Inflammatory macrophage (primary cell): ENCODE measurements around the gene ARID1B.
A peak's percentile ranks its signal among the peaks of the same experiment; 100 is the strongest.

Experiments
- DNase-seq, 2 donors: peaks; one replicate each; pipeline ENCODE4 v3.0.0-alpha.2; 2020 to 2022

ARID1B gene

GRCh38 chr6:156826290-156826955 is 49.2 kb downstream of the ARID1B start:
- no peak for DNase-seq

GRCh38 chr6:156827382-156827781 is 50.2 kb downstream of the ARID1B start:
- DNase-seq, result no peak

- peak; percentile 41 to 45 for DNase-seq
These were observed 51.1 kb downstream of the ARID1B start for GRCh38 chr6:156828280-156828703.

GRCh38 chr6:156830126-156830525 is 52.9 kb downstream of the ARID1B start:
- DNase-seq, result no peak

GRCh38 chr6:156832231-156832647 is 55.1 kb downstream of the ARID1B start:
- peak in 1 of 2 donors; percentile 34 for DNase-seq

- DNase-seq, result no peak
These were observed 55.5 kb downstream of the ARID1B start for GRCh38 chr6:156832669-156833068.

GRCh38 chr6:156833755-156834154 is 56.6 kb downstream of the ARID1B start:
- no peak for DNase-seq

- peak in 1 of 2 donors; percentile 18 for DNase-seq
These were observed 62.0 kb downstream of the ARID1B start for GRCh38 chr6:156839129-156839528.

- no peak for DNase-seq
These were observed 62.4 kb downstream of the ARID1B start for GRCh38 chr6:156839591-156840001.

GRCh38 chr6:156840136-156840535 is 63.0 kb downstream of the ARID1B start:
- no peak for DNase-seq

GRCh38 chr6:156840606-156841005 is 63.4 kb downstream of the ARID1B start:
- DNase-seq, result no peak

GRCh38 chr6:156841508-156841907 is 64.3 kb downstream of the ARID1B start:
- DNase-seq, result no peak

GRCh38 chr6:156842598-156843250 is 65.5 kb downstream of the ARID1B start:
- peak in 1 of 2 donors; percentile 39 for DNase-seq

GRCh38 chr6:156844089-156844488 is 66.9 kb downstream of the ARID1B start:
- DNase-seq, result no peak

- no peak for DNase-seq
These were observed 68.4 kb downstream of the ARID1B start for GRCh38 chr6:156845454-156846155.

GRCh38 chr6:156846845-156847599 is 69.8 kb downstream of the ARID1B start:
- DNase-seq, result no peak

- no peak for DNase-seq
These were observed 70.9 kb downstream of the ARID1B start for GRCh38 chr6:156848123-156848522.

GRCh38 chr6:156848533-156848932 is 71.4 kb downstream of the ARID1B start:
- no peak for DNase-seq

- DNase-seq, result no peak
These were observed 72.6 kb downstream of the ARID1B start for GRCh38 chr6:156849806-156850205.

GRCh38 chr6:156850353-156850752 is 73.2 kb downstream of the ARID1B start:
- no peak for DNase-seq

GRCh38 chr6:156851454-156851921 is 74.3 kb downstream of the ARID1B start:
- no peak for DNase-seq

- no peak for DNase-seq
These were observed 75.1 kb downstream of the ARID1B start for GRCh38 chr6:156852147-156852857.
